Stimulated activated CD8-positive, alpha-beta memory T cell treated with anti-CD3 and anti-CD28 coated beads, Interleukin-7, amount 100 ng/mL, for 48 hours (primary cell): ENCODE data around the gene TMEM258.

Experiments
- DNase-seq, 2 donors: peaks; one replicate each; pipeline ENCODE4 v3.0.0-alpha.2; 2020; ENCODE audit warnings: low read depth in 1 of 2; ENCODE audit errors: extremely low read depth in 1 of 2

The TMEM258 gene

GRCh38 chr11:61797263-61797944, 5.0 kb upstream of the TMEM258 start:
- no peak for DNase-seq

- no peak for DNase-seq
Observed at GRCh38 chr11:61795876-61796526, 3.6 kb upstream of the TMEM258 start.

- DNase-seq = no peak
Observed at GRCh38 chr11:61795459-61795858, 3.1 kb upstream of the TMEM258 start.

GRCh38 chr11:61794579-61794978, 2.2 kb upstream of the TMEM258 start:
- DNase-seq = no peak

- DNase-seq = no peak
Observed at GRCh38 chr11:61793829-61794204, 1.4 kb upstream of the TMEM258 start.

- DNase-seq = no peak
Observed at GRCh38 chr11:61793083-61793828, 857 bp upstream of the TMEM258 start.

GRCh38 chr11:61791737-61792309, 576 bp downstream of the TMEM258 start:
- DNase-seq = peak in 1 of 2 donors; percentile 46

- no peak for DNase-seq
Observed at GRCh38 chr11:61787928-61788491, 4.4 kb downstream of the TMEM258 start.

- no peak for DNase-seq
Observed at GRCh38 chr11:61785837-61786402, 6.5 kb downstream of the TMEM258 start.

GRCh38 chr11:61784506-61784805, 7.9 kb downstream of the TMEM258 start:
- no peak for DNase-seq

- DNase-seq = no peak
Observed at GRCh38 chr11:61783717-61784505, 8.5 kb downstream of the TMEM258 start.

- no peak for DNase-seq
Observed at GRCh38 chr11:61782841-61783240, 9.6 kb downstream of the TMEM258 start.

GRCh38 chr11:61782299-61782698, 10.1 kb downstream of the TMEM258 start:
- no peak for DNase-seq

GRCh38 chr11:61781585-61781984, 10.8 kb downstream of the TMEM258 start:
- no peak for DNase-seq

- DNase-seq = no peak
Observed at GRCh38 chr11:61780581-61781162, 11.7 kb downstream of the TMEM258 start.

- no peak for DNase-seq
Observed at GRCh38 chr11:61779666-61780525, 12.5 kb downstream of the TMEM258 start.

GRCh38 chr11:61778920-61779650, 13.3 kb downstream of the TMEM258 start:
- DNase-seq = no peak

GRCh38 chr11:61778357-61778886, 14.0 kb downstream of the TMEM258 start:
- no peak for DNase-seq
